ENCODE measurements around the gene MUC22.
"Not testable (repeated sequence)": the region's sequence is repeated elsewhere in the genome, so short reads cannot be mapped to it uniquely, and the experiment has no call there.

The MUC22 gene

DNA sequence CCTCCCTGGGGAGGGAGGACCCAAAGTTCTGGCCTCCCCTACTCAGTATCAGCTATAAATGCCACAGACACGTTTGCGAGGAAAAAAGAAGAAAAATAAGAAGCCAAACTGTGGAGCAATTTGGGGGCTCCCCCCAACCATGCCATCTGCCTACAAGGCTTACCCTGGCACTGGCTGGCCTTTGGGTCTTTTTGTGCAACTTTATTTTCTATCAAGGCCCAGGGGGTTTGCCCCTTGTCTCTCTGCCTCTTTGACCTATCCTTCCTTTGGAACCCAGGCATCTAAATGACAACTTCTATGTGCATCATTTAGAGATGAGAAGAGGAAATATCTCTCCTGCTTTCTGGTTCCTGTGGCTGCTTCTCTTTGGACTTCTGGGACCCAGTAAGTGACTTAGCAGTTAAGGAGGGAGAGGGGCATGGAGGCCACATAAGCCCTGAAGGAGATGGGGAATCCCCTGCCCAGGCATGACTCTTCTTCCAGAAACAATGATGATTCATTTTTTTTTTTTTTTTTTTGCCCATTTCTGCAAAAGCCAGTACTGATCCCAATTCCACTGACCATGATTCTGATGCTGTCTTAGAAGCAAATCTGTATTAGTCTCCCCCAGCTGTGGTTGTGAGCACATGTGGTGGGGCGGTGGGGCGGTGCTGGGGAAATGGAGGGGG, at the start of gene MUC22:
TSS of gene MUC22 (plus strand) at position 82 of the 668 bp plus-strand sequence. CDS start at position 315, 233 bp downstream.
- no peak for FAIRE-seq

DNA sequence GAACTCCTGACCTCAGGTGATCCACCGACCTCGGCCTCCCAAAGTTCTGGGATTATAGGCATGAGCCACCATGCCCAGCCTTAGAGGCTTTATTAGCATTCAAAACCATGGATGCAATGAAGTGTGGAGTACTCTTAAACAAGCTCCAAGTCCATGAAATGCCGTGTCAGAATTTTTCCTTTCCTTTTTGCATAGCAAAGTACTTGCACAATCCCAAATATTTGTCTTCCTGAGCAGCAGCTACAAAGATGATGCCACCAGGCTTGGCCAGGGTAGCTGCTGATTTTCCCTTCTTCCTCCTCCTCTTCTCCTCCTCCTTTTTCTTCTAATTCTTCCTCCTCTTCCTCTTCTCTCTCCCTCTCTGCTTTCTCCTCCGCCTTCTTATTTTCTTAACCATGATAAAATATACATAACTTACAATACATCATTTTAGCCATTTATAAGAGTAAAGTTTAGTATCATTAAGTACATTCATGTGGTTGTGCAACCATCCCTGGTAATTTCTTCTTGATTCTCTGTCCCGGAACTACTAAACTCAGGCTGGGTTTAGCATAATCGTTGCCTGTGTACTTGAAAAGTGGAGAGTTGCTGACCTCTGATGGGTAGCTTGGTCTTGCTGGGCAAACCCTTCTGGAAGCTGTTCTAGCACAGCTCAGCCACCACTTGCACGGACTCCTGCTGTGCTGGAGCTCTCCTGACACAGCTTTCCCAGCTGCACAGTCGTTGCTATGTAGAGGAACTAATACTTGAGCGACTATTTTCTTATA, 49.2 kb upstream of the MUC22 start:
- FAIRE-seq: no peak

DNA sequence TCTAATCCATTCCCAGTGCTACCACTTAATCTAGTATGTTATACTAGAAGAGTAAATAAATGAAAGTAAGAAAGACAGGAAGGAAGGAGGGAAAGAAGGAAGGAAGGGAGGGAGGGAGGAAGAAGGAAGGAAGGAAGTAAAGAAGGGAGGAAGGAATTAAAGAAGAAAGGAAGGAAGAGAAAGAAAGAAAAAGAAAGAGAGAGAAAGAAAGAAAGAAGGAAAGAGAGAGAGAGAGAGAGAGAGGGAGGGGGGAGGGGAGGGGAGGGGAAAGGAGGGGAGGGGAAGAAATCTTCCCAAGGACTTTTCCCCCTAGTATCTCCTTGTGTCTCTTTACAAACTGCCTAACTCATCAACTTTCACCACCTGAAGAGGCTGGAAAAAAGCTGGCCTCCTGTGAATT, 47.6 kb upstream of the MUC22 start:
- no peak for FAIRE-seq

DNA sequence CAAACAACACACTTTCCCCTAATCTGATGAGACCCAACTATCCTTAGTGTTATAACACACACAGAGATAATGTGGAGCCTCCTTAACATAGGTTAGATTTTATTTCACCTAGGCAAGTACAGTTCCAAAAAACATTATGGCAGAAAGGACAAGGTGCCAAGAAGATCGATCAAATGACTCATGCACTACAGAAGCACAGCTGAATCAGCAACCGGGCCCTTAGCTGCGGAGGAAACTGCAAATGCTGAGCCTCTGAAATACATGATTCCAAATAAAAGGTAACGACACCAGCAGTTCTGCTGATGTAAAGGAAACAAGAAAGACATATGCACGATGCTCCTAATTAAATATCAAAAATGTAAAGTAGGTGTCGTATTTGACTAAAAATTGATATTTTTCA, 46.6 kb upstream of the MUC22 start:
- FAIRE-seq: no peak

DNA sequence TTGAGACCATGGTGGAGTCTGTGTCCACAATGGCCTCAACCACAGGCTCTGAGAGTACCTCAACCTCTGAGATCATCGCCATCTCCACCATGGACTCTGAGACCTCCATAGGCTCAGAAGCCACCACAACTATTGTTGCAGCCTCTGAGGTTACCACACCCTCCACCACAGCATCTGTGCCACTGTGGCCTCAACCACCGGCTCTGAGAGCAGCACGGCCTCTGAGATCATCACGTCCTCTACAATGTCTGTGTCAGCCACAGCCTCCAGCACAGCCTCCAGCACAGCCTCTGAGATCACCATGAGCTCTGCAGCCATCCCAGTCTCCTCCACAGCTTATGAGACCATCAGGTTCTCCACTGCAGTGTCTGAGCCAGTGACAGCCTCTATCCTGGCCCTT, 46.2 kb upstream of the MUC22 start:
- FAIRE-seq: no peak

DNA sequence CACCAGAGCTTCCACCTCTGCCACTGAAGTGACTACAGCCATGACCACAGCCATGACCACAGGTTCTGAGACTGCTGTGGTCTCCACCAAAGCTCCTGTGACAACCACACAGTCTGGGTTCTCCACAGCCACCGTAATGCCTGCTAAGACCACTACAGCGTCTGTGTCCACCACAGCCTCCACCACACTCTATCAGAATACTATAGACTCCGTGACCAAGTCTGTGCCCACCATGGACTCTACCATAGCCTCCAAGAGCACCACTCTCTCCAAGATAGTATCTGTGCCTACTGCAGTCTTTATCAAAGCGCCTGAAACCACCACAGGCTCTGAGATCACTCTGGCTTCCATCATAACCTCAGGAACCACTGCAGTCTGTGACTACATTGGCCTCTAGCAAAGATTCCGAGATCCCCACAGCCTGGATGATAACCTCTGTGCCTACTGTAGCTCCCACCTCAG, 45.1 kb upstream of the MUC22 start:
- FAIRE-seq: no peak

DNA sequence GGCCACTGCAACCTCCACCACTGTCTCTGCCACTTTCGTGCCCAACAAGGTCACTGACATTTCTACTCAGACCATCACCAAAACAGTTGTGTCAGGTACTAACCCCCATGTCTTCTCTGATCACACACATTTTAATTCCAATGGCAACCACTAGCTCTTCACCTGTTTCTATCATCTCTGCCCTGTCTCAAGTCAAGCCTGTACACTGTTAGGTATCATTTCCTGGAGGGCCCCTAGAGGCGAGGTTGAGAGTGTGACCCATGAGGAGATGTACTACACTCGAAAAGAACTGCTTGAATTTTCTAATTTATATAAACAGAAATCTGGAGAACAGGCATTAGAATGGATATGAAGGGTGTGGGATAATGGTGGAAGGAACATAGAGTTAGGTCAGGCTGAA, 44.1 kb upstream of the MUC22 start:
- FAIRE-seq: no peak

DNA sequence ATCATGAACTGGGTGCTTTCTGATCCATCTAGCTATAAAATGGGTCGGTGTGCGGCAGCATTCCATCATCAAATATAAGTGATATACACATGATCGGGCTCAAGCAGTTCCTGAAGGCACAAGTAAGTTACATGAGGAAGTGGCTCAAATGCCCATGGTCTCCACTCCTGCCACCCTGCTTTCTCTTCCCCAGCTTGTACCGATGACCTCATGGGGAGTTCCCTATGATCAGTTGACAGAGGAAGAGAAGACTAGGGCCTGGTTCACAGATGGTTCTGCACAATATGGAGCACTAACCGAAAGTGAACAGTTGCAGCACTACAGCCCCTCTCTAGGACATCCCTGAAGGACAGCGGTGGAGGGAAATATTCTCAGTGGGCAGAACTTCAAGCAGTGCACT, 41.1 kb upstream of the MUC22 start:
- FAIRE-seq: not testable (repeated sequence)

DNA sequence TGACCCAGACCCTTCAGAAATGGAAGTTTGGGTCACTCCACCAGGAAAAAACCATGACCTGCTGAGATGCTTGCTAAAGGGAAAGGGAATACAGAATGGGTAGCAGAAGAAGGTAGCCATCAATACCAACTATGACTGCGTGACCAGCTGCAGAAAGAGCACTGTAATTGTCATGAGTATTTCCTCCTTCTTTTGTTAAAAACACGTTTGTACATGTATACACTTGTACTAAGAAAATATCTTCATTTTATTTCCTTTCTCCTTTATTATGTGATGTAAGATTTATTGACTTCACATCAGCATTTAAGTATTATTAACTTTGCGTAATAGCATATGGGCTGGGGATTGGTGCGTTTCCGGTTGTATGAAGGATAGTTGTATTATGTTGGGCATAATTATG, 39.3 kb upstream of the MUC22 start:
- FAIRE-seq: no peak

DNA sequence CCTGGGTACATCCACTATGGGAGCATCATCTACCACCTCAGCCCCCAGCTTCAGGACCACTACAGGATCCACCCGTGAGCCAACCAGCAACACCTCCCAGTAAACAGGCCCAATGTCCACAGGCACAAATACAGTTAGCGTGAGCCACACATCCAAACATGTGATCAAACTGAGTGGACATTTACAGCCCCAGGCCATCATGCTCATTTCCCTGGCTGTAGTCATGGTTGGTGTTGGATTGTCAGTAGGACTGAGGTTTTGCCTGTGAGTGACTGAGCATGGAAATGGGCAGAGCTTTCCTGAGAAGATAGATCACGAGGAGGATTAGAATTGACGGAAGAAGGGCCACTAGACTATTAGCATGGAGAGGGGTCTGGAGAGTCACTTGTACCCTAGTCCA, 37.5 kb upstream of the MUC22 start:
- no peak for FAIRE-seq

DNA sequence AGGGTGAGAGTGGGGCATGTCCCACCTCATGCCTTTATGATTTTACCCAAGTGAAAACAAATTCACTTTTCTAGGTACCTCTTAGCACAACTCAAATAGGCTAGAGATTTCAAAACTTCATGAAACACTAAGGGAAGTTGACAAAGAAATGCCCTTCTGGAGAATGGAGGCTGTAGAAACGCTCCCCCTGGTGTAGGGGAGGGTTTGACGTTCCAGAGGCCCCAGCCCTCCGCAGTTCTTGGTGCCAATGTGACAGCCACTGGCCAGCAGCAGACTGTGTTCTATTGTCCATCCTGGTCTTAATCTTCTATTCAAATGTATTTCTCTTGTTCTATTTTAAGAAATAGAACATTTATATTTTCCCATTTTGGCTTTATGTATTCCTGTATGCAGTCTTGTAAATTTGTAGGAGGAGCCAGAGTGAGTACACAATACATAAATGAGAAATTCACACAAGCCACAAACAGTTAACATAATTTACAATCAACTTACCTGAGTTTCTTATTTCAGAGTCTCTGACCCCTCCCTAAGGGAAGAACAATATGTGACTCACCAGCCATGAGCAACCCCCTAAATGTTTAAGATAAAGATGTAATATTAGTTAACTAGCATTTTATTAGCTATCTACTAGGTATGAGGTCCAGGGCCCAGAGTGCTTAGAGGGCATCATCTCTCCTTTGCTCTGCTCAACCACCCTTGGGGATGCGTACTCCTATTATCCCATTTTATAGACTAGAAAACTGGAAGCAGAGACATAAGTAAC, 35.6 kb upstream of the MUC22 start:
- no peak for FAIRE-seq

DNA sequence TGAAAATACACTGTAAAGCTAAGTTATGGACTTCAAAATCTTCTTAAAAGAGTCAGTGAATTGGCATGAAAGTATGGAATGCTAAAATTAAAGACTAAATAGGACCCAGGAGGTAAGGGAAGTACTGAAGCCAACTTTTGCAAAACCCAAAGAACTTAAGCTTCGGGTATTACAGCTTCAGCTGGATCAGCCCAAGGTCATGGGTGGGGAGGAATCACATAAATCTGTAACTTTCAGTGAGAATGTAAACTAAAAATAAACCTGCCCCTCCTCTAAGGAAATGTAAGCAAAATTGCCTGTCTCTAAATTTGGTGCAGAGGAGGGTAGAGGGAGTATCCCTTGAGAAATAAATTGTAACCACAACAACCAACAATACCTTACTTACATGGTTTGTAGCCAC, 31.1 kb upstream of the MUC22 start:
- FAIRE-seq: no peak

DNA sequence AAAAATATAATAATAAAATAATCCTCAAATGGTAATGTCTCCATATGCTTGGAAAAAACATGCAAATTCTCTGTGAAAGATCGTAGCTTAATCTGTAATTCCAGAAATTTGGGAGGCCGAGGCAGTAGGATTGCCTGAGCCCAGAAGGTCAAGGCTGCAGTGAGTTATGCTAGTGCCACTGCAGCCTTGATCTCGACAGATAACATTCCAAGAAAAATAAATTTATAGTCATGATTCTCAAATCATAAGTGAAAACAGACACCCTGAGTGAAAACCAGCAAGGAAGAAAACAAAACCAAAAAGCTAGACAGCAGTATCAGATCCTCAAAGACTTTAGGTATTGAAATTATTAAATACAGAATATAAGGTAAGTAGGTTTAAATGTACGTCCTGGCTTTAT, 30.6 kb upstream of the MUC22 start:
- no peak for FAIRE-seq

DNA sequence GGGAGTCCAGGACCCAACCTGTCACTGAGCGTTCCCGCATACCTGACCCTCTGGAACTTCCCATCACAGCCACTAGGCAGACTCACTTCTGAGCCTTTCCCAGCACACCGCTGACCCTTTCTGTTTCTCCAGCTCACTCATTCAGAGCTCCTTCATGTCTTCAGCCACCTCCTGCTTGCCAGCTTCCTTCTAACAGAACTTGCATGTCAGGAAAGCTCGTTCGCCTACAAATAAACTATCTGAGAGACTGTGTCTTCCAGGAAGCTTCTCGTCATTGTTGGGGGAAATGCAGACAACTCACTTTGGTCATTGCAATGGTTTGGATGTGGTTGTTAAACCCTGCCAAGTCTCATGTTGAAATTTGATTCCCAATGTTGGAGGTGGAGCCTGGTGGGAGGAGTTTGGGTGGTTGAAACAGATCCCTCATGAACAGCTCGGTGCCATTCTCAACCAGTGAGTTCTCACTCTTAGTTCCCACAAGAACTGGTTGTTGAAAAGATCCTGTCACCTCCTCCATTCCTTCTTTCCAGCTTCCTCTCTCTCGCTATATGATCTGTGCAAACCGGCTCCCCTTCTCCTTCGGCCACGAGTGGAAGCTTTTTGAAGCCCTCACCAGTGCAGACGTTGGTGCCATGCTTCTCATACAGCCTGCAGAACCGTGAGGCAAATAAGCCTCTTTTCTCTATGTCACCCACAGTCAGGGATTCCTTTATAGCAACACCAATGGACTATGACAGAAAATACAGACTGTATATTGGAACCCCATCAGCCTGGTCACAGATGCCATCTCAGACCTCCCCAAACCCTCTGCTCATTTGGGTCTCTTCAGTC, 28.1 kb upstream of the MUC22 start:
- no peak for FAIRE-seq

DNA sequence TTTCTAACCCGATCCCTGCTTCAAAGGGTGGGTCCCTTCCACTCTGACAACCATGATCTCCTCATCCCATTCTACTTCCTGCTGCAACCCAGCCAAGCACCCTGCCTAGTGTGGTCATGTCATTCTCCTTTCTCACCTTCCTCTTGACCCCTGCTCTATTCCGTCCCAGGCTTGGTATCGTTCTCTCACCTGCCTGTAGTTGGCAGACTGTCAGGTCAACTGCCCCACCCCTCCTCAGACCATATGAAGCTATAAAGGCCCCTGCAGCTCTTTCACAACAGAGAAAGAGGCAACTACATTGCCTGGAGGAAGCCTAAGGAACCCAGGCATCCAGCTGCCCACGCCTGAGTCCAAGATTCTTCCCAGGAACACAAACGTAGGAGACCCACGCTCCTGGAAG, 26.8 kb upstream of the MUC22 start, which contains the start of gene MUC21:
TSS of gene MUC21 (plus strand) at position 280 of the 400 bp plus-strand sequence. CDS start 241 bp downstream, outside the sequence.
- FAIRE-seq: no peak

DNA sequence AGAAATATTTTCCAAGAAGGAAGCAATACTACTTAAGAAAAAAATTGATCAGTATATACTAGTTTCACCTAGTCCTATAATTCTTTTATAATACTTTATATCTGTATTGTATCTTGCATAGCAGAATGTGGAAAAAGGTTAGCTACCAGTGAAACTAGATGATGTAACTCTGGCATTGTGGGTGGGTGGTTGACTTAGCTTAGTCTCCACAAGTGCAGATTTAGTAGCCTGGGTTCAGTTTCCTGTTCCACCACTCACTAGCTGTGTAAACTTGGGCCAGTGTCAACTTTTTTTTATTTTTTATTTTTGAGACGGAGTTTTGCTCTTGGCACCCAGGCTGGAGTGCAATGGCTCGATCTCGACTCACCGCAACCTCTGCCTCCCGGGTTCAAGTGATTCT, 24.8 kb upstream of the MUC22 start:
- no peak for FAIRE-seq

DNA sequence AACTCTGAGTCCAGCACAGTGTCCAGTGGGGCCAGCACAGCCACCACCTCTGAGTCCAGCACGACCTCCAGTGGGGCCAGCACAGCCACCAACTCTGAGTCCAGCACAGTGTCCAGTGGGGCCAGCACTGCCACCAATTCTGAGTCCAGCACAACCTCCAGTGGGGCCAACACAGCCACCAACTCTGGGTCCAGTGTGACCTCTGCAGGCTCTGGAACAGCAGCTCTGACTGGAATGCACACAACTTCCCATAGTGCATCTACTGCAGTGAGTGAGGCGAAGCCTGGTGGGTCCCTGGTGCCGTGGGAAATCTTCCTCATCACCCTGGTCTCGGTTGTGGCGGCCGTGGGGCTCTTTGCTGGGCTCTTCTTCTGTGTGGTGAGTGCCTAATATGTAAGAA, 23.0 kb upstream of the MUC22 start:
- FAIRE-seq: no peak

DNA sequence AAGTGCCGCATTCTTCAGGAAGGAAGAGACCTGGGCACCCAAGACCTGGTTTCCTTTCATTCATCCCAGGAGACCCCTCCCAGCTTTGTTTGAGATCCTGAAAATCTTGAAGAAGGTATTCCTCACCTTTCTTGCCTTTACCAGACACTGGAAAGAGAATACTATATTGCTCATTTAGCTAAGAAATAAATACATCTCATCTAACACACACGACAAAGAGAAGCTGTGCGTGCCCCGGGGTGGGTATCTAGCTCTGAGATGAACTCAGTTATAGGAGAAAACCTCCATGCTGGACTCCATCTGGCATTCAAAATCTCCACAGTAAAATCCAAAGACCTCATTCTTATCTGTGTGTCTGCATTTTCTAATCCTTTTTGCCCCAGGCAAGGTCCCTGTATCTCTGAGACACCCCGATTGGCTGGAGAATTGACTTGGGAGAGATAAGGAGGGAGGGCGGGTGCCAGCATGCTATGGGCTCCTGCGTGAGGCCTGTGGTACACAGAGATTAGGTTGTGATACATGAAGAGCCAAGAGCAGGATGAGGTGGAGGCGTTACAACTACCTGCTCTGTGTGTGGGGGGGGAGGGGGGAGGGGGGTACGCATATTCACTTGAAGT, 22.0 kb upstream of the MUC22 start:
- no peak for FAIRE-seq

DNA sequence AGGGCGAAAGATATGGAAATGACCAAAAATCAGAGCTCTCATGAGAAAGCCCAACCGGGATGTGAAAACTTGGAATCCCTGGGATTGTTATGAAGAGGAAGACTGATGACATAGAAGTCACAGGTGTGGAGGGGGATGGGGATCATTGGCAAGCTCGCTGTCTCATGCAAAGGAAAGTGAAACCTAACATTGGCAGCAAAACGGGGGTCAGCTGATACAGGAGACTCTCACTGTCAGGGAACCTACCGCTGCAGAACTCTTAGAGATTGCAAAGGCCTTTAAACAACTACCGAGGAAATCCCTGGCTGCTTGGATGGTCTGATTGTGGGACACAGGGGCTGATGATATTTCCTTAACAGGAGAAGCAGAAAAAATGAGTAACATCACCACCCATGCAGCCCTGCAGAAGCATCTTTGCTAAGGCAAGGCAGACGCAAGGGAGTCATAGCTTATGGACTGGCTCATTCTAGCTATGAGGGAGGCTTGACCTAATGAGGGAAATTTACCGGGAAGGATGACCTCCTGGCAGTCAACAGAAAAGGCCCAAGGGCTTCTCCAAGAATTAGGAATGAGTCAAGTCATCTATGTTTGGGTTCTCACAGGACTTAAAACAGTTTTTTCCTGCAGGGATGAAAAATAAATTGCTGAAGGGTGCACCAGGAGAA, 19.7 kb upstream of the MUC22 start:
- FAIRE-seq: no peak

DNA sequence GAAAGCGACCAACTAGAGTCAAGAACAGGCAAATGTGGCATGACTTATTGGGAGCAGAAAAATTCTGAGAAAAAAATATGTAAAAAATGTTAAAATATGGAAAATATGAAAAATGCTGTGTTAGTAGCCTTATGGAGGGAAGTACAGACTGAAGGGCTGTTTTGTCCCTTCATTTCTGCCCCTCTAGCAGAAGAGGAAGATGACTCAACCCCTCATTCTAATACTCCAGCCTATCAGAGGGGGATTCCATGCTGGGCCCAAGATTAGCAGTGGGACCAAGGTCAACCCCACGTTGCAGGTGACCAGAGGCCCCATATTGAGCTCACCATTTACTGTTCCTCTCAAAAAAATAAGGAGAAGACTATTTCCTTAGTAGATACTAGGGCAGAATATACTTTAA, 18.4 kb upstream of the MUC22 start:
- no peak for FAIRE-seq

DNA sequence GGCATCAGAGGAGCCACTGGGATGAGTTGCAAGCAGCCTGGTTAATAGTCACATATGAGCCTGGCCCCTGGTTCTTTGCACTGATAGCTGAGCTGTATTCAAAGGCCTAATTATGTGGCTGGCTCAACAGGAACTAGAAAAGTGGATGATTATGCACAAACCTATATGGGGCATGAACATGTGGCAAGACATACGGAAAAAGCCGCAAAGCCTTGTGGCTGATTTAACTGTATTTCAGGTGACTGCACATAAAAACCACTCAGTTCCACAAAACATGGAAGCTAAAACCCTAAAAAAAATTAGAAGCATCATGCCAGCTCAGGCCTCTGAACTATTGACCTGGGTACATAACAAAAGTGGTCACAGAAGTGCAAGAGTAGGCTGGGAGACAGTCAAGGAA, 13.0 kb upstream of the MUC22 start:
- FAIRE-seq: no peak

DNA sequence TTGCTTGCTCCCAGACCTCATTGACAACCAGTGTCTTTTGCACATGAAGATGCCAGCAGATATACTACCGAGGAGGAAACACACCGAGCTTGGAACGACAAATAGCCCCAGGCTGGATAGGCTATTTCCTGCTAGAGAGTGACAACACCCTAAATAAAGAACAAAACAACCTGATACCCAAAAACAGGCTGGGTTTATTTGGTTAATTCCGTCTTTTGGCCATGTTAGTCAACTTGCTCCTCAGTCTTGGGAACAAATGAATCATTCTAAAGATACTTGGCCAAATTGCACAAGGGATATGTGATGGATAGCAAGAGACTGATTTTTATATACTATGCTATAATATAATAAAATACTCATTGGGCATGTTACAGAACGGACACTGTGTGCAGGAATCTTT, 11.5 kb upstream of the MUC22 start:
- FAIRE-seq: no peak

Data from endometrium (tissue), 2 donors.